ENCODE data around the gene SERPINB1. TPM values are rescaled to one million over a fixed set of nuclear protein-coding genes. Genes with fewer than 3 reads are reported as not detected.

SERPINB1 gene
- total RNA-seq, 5 donors from 2014 or later (not counting 1 experiment from before 2014, with no cell fraction given) = 40.3 to 60.9 (median 50.7) TPM

Other genes with a start within 250 kb of the SERPINB1 start
- 1 to 10 TPM in 3 of 5 donors, under 1 TPM in 2; 0.58 to 1.4 (median 1.0) TPM for gene MYLK4, start 90.9 kb downstream of the SERPINB1 start, total RNA-seq
- gene WRNIP1, start 76.5 kb downstream of the SERPINB1 start, total RNA-seq = 10 to 100 TPM; 30.1 to 46.1 (median 41.1) TPM
- gene SERPINB9, start 61.4 kb upstream of the SERPINB1 start, total RNA-seq = 10 to 100 TPM; 43.2 to 57.2 (median 47.1) TPM
- gene SERPINB6, start 129.7 kb upstream of the SERPINB1 start, total RNA-seq = 10 to 100 TPM; 30.0 to 49.0 (median 38.0) TPM
- gene NQO2, start 158.0 kb upstream of the SERPINB1 start, total RNA-seq = 10 to 100 TPM in 4 of 5 donors, 1 to 10 TPM in 1; 9.1 to 54.6 (median 33.0) TPM
- gene RIPK1, start 226.6 kb upstream of the SERPINB1 start, total RNA-seq = 10 to 100 TPM; 22.5 to 33.8 (median 31.7) TPM